Raji (cell line): ENCODE results near the gene ANKRD23.

Source experiments
- POLR2A ChIP-seq: IDR thresholded peaks from 2 replicates; pipeline ENCODE4 v1.6.1; 2011; ENCODE audit warnings: low read depth, low read length, control low read depth; ENCODE audit not compliant: insufficient read depth

ANKRD23 gene

GRCh38 chr2:96856776-96857666, 13.2 kb upstream of the ANKRD23 start:
- no peak for TF ChIP-seq POLR2A

GRCh38 chr2:96853321-96853720, 9.5 kb upstream of the ANKRD23 start:
- TF ChIP-seq POLR2A, result no peak

GRCh38 chr2:96852667-96853066, 8.8 kb upstream of the ANKRD23 start:
- no peak for TF ChIP-seq POLR2A

- no peak for TF ChIP-seq POLR2A
Observed at GRCh38 chr2:96848264-96848663, 4.4 kb upstream of the ANKRD23 start.

- no peak for TF ChIP-seq POLR2A
Observed at GRCh38 chr2:96847586-96847985, 3.8 kb upstream of the ANKRD23 start.

- TF ChIP-seq POLR2A, result no peak
Observed at GRCh38 chr2:96846825-96847224, 3.0 kb upstream of the ANKRD23 start.

- TF ChIP-seq POLR2A, result no peak
Observed at GRCh38 chr2:96844405-96844808, 586 bp upstream of the ANKRD23 start.

GRCh38 chr2:96842600-96842999, 1.2 kb downstream of the ANKRD23 start:
- no peak for TF ChIP-seq POLR2A

GRCh38 chr2:96841701-96842495, 1.9 kb downstream of the ANKRD23 start:
- no peak for TF ChIP-seq POLR2A

GRCh38 chr2:96839875-96840850, 3.7 kb downstream of the ANKRD23 start:
- TF ChIP-seq POLR2A, result no peak

- TF ChIP-seq POLR2A, result no peak
Observed at GRCh38 chr2:96839293-96839874, 4.4 kb downstream of the ANKRD23 start.

- TF ChIP-seq POLR2A, result no peak
Observed at GRCh38 chr2:96838345-96839292, 5.2 kb downstream of the ANKRD23 start.

- no peak for TF ChIP-seq POLR2A
Observed at GRCh38 chr2:96837575-96837974, 6.2 kb downstream of the ANKRD23 start.
